Heart left ventricle (tissue), 16 donors: ENCODE data around the gene PLEKHM2. TPM values are rescaled to one million over a fixed set of nuclear protein-coding genes. Genes with fewer than 3 reads are reported as not detected.

Experiments
- ATAC-seq, 4 donors: fragments of 200-7000 bp; cut with Tn5 transposase; one replicate each; pipeline ENCODE4 v1.9.1; 2020 to 2022; ENCODE audit warnings: moderate library complexity in 4 of 4, mild to moderate bottlenecking in 3 of 4, moderate number of reproducible peaks in 1 of 4
- DNase-seq, 5 donors: peaks; one replicate each; pipeline ENCODE4 v3.0.0-alpha.2; 2020
- H3K27ac ChIP-seq, 12 donors: fragments of 200-600 bp; sonication (generic) in 4 of 12; one replicate each; pipeline versions ENCODE4 v1.5.0 to v1.8.0; 2016 to 2022; ENCODE audit warnings: mild to moderate bottlenecking in 2 of 12
- H3K27me3 ChIP-seq, 9 donors: fragments of 200-600 bp; sonication (generic) in 2 of 9; one replicate each; pipeline versions ENCODE4 v1.5.1 to v1.8.0; 2016 to 2022; ENCODE audit warnings: mild to moderate bottlenecking in 3 of 9
- H3K36me3 ChIP-seq, 9 donors: fragments of 200-600 bp; sonication (generic) in 2 of 9; one replicate each; pipeline versions ENCODE4 v1.5.0 to v1.8.0; 2018 to 2022; ENCODE audit warnings: mild to moderate bottlenecking in 2 of 9
- H3K4me1 ChIP-seq, 12 donors: fragments of 200-600 bp; sonication (generic) in 4 of 12; one replicate each; pipeline versions ENCODE4 v1.5.0 to v1.8.0; 2016 to 2022; ENCODE audit warnings: mild to moderate bottlenecking in 3 of 12
- H3K4me3 ChIP-seq, 12 donors: fragments of 200-600 bp; sonication (generic) in 4 of 12; one replicate each; pipeline versions ENCODE4 v1.5.0 to v1.8.0; 2017 to 2022; ENCODE audit warnings: mild to moderate bottlenecking in 9 of 12, moderate library complexity in 4 of 12
- H3K9me3 ChIP-seq, 12 donors: fragments of 200-600 bp; sonication (generic) in 4 of 12; one replicate each; pipeline versions ENCODE4 v1.5.0 to v1.8.0; 2016 to 2022; ENCODE audit warnings: mild to moderate bottlenecking in 1 of 12
- POLR2A ChIP-seq, 2 donors: fragments of 450-650 bp; IDR thresholded peaks; one replicate each; pipeline ENCODE4 v1.6.1; 2017; ENCODE audit warnings: antibody characterized with exemption in 2 of 2, mild to moderate bottlenecking in 2 of 2, moderate library complexity in 2 of 2
- WGBS, 4 donors: extraction: QIAGEN DNeasy Blood & Tissue Kit in 2 of 4; methylation state at CpG; one replicate each; pipeline versions ENCODE4 v1.1.5 to v1.1.7; 2013 to 2018; 5-methylcytosine and 5-hydroxymethylcytosine counted together
- intact Hi-C, 10 donors: fragments of 100-400 bp; cut with DNase I; formaldehyde crosslinking; loops; one replicate each; pipeline versions ENCODE4 v1.11.1 to v1.14.2; 2022
- polyA plus RNA-seq, 2 donors: library from polyadenylated mRNA; stranded (reverse); fragments of 200-250 nt; gene quantifications; one replicate each; pipeline ENCODE4 v1.2.3, GENCODE V29; 2013
- total RNA-seq, 9 donors: library from RNA; depleted of rRNA in 2 of 9; stranded (reverse); fragments of >200 nt in 2 of 9; fragmentation: NEBNext Ultra II Directional in 3 of 9; extraction: Animal tissue kit (Norgen Biotek cat#: 25700) in 3 of 9; gene quantifications; one replicate each; pipeline versions ENCODE4 v1.1.0 to v1.2.4, GENCODE V29; 2016 to 2023
- TF ChIP-seq, protein P1 (sequence below), 12 donors: fragments of 200-600 bp; sonication (generic) in 4 of 12; IDR thresholded peaks; one replicate each; pipeline versions ENCODE4 v1.5.0 to v1.8.0; 2018 to 2022; ENCODE audit warnings: antibody characterized with exemption in 12 of 12, mild to moderate bottlenecking in 5 of 12
- donor health status: ischemic (EF 13 %, LVEDD 7.1; RV severe dilation, severe dysfunction).
- donor health status: healthy with polysubstance abuse.
- donor health status: DM: no; HTN: yes; CAD: no.
- donor health status: DM: no; HTN: no; CAD: no.
- donor health status: ischemic (EF 25% LVEDD 6.9; RV normal size, moderate dysfunction).
- donor health status: ischemic (EF 25% LVEDD 5.7; RV mildly dilated, moderate dysfunction).
- donor health status: healthy.
- donor health status: DM: yes; HTN: yes; CAD: no.
- donor health status: ischemic (EF 35%, LVEDD 5.7; RV mildly dilated, moderate dysfunction).
- donor health status: nonischemic (EF 11% LVEDD 7.7; RV severe dilation, severe dysfunction).
- donor health status: DM: yes; HTN: yes; CAD: no.
- donor health status: PGD.
- donor health status: ischemic (EF 29% LVEDD 5.4; RV normal size, mild dysfunction).
- donor health status: nonischemic (EF 23%, LVEDD 6.1; RV moderate dilation, normal function).

Gene PLEKHM2
- total and polyA plus RNA-seq, 11 donors, result 69.9 to 150 (median 84.4) TPM

DNA sequence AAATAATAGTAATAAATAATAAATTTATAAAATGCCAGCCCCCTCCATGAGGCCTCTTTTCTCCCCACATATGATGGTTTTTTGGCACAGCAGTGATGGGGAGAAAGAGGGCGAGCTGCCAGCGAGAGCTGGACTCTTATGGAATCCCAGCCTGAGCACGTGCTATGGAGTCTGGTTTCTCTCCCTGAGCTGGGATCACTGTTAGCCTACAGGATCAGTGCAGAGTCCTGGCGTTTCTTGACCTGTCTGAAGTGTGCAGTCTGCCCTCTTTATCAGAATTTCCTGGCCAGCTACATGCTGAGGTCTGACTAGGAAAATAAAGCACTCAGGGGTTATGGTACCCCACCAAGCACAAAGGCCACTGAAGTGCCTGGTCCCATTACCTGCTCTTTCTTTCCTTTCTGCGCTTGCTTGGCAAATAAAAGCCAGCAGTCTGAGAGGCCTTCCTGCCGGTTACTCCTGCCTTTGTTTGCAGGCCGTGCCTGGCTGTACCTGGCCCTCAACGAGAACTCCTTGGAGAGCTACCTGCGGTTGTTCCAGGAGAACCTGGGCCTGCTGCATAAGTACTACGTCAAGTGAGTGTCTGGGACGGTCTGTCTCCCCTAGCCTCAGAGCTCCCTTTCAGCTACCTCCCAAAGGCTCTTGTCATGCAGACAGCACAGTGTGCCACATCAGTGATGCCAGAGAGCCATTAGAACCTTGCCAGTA is 33.5 kb downstream of the PLEKHM2 start:
- no peaks in the 10 kb centered on the region for H3K27me3 ChIP-seq
- H3K4me1 ChIP-seq, result peaks cover 6 to 79% (median 44%) of the 10 kb centered on the region in 12 donors
- H3K27ac ChIP-seq, result peak overlapping the region in 11 of 12 donors; percentile 38 to 83 (median 73)
- intact Hi-C loops, result no loop called here
- peaks cover 0 to 69% (median 63%) of the 10 kb centered on the region in 9 donors for H3K36me3 ChIP-seq
- H3K9me3 ChIP-seq, result no peaks in the 10 kb centered on the region
- WGBS, 4 donors, result 49 to 71% (median 59%) methylated on average over 11 of the region's 11 CpGs
- no peak overlapping the region for H3K4me3 ChIP-seq
- no peak for TF ChIP-seq POLR2A (IDR thresholded peaks at IDR 0.05)
- TF ChIP-seq, protein P1, sequence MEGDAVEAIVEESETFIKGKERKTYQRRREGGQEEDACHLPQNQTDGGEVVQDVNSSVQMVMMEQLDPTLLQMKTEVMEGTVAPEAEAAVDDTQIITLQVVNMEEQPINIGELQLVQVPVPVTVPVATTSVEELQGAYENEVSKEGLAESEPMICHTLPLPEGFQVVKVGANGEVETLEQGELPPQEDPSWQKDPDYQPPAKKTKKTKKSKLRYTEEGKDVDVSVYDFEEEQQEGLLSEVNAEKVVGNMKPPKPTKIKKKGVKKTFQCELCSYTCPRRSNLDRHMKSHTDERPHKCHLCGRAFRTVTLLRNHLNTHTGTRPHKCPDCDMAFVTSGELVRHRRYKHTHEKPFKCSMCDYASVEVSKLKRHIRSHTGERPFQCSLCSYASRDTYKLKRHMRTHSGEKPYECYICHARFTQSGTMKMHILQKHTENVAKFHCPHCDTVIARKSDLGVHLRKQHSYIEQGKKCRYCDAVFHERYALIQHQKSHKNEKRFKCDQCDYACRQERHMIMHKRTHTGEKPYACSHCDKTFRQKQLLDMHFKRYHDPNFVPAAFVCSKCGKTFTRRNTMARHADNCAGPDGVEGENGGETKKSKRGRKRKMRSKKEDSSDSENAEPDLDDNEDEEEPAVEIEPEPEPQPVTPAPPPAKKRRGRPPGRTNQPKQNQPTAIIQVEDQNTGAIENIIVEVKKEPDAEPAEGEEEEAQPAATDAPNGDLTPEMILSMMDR (IDR thresholded peaks at IDR 0.05), result no peak
- DNase-seq (peak in 1 of 5 donors; percentile 67), ATAC-seq (peak; percentile 1 to 48 (median 28))

DNA sequence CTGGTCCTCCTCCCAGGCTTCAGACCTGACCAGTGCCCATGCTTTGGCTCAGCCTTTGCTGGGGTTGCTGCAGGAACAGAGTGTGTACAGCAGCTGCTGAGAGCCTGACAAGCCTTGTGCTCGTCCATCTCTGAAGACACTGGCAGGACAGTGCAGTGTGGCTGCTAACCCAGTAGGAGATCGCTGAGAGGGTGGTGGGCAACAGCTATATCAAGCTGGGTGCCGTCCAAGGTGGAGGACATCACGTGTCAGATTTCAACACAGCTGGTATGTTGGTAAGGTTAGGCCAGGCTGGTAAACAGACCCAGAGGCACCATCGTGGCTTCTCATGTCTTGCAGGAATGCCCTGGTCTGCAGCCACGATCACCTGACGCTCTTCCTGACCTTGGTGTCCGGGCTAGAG is 34.1 kb downstream of the PLEKHM2 start:
- ATAC-seq, result peak; percentile 8 to 42 (median 17)
- peaks cover 6 to 78% (median 40%) of the 10 kb centered on the region in 12 donors for H3K4me1 ChIP-seq
- no peaks in the 10 kb centered on the region for H3K27me3 ChIP-seq
- peak overlapping the region in 11 of 12 donors; percentile 38 to 83 (median 73) for H3K27ac ChIP-seq
- TF ChIP-seq, protein P1 (IDR thresholded peaks at IDR 0.05), result no peak
- TF ChIP-seq POLR2A (IDR thresholded peaks at IDR 0.05), result no peak
- 56 to 62% (median 61%) methylated on average over 6 to 8 of the region's 8 CpGs for WGBS, 4 donors
- peak in 1 of 5 donors; percentile 44 for DNase-seq
- no peak overlapping the region for H3K4me3 ChIP-seq
- H3K36me3 ChIP-seq, result peaks cover 0 to 76% (median 70%) of the 10 kb centered on the region in 9 donors
- H3K9me3 ChIP-seq, result no peaks in the 10 kb centered on the region
- intact Hi-C loops, result no loop called here

DNA sequence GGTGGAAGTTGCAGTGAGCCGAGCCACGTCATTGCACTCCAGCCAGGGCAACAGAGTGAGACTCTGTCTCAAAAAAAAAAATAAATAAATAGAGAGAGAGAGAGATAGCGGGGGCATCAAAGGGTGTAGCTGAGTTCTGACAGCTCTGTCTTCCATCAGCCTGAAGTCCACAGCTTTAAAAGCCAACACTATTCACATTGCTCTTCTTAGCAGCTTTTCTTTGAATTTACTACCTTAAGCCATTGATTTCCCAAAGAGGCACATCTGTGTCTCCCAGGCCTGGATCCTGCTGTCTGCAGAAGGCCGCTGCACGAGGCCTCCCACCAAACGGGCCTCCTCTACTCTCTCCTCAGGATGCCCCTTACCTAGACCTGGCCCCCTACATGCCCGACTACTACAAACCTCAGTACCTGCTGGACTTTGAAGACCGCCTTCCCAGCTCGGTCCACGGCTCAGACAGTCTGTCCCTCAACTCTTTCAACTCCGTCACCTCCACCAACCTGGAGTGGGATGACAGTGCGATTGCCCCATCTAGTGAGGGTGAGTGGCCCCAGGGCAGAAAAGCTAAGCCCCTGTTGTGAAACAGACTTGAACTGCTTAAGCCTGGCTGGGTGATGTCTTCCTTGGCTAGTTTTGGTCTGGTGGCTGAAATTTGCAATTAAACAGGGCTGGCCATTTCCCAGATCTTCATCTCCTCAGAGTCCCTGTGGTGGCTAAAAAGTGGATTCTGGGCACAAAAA is 35.4 kb downstream of the PLEKHM2 start:
- Histone ChIP-seq H3K9me3 (no peaks in the 10 kb centered on the region), H3K4me1 (peaks cover 6 to 65% (median 31%) of the 10 kb centered on the region in 12 donors), H3K27ac (peak overlapping the region in 7 of 12 donors; percentile 33 to 83 (median 76)), H3K4me3 (no peak overlapping the region), H3K27me3 (no peaks in the 10 kb centered on the region), H3K36me3 (peaks cover 0 to 89% (median 80%) of the 10 kb centered on the region in 9 donors)
- no peak for ATAC-seq
- no peak for DNase-seq
- 80 to 87% (median 87%) methylated on average over 12 of the region's 12 CpGs for WGBS, 4 donors
- TF ChIP-seq, protein P1 (IDR thresholded peaks at IDR 0.05), result no peak
- no peak for TF ChIP-seq POLR2A (IDR thresholded peaks at IDR 0.05)
- intact Hi-C loops, result no loop called here

DNA sequence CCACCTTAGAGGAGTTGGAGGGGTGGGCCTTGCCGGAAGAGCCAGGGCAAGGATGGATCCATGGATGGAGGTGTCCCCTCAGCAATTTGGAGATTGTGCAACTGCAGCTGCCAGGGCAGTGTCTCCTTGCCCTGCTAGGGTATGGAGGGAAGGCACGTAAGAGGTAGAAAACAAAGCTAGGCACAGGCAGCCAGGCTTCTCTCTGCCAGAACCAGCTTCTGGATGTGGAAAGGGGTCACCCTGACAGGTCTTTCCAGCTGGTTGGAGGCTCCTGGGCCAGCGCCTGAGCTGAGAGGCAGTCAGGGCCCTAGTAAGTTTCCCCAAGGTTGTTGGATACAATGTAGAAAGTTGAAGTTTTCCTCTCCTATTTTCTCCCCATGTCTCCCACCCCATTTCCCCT is 36.7 kb downstream of the PLEKHM2 start:
- 54 to 78% (median 65%) methylated on average over 3 of the region's 3 CpGs for WGBS, 4 donors
- H3K9me3 ChIP-seq, result no peaks in the 10 kb centered on the region
- peak in 2 of 5 donors; percentile 54 to 66 for DNase-seq
- peaks cover 0 to 52% (median 18%) of the 10 kb centered on the region in 12 donors for H3K4me1 ChIP-seq
- H3K27me3 ChIP-seq, result no peaks in the 10 kb centered on the region
- H3K4me3 ChIP-seq, result no peak overlapping the region
- TF ChIP-seq, protein P1 (IDR thresholded peaks at IDR 0.05), result no peak
- TF ChIP-seq POLR2A (IDR thresholded peaks at IDR 0.05), result no peak
- peaks cover 0 to 100% (median 90%) of the 10 kb centered on the region in 9 donors for H3K36me3 ChIP-seq
- intact Hi-C loops, result no loop called here
- peak in 3 of 4 donors; percentile 57 to 70 (median 58) for ATAC-seq
- H3K27ac ChIP-seq, result peak overlapping the region in 11 of 12 donors; percentile 33 to 83 (median 56)
